CD14-positive monocyte (primary cell): ENCODE measurements around the gene PTPRN. TPM values are rescaled to one million over a fixed set of nuclear protein-coding genes. Genes with fewer than 3 reads are reported as not detected.

Source experiments
- DNase-seq, 3 donors: peaks; one replicate each; pipeline ENCODE4 v3.0.0-alpha.2; 2011 to 2022
- H2AFZ ChIP-seq: 2 replicates; pipeline ENCODE4 v1.6.0; 2012; ENCODE audit warnings: mild to moderate bottlenecking, low read depth, low read length, inconsistent platforms; ENCODE audit not compliant: insufficient read depth, poor library complexity, severe bottlenecking
- H3K27ac ChIP-seq, 2 donors: 1 replicate in 1 of 2; 2 replicates in 1 of 2; pipeline ENCODE4 v1.5.1; 2012 to 2013; ENCODE audit warnings: low read length in 2 of 2, control low read depth in 1 of 2, inconsistent platforms in 1 of 2, low read depth in 1 of 2, mild to moderate bottlenecking in 1 of 2
- H3K27me3 ChIP-seq, 2 donors: one replicate each; pipeline versions ENCODE4 v1.6.0 to v1.6.1; 2011 to 2013; ENCODE audit warnings: low read length in 2 of 2; ENCODE audit not compliant: control insufficient read depth in 2 of 2, insufficient read depth in 2 of 2
- H3K36me3 ChIP-seq, 2 donors: replicated peaks in 1 of 2; 1 replicate in 1 of 2; 2 replicates in 1 of 2; pipeline versions ENCODE4 v1.5.1 to v1.6.1; 2012 to 2013; ENCODE audit warnings: low read length in 2 of 2, control low read depth in 1 of 2, inconsistent platforms in 1 of 2, mild to moderate bottlenecking in 1 of 2; ENCODE audit not compliant: insufficient read depth in 2 of 2, control insufficient read depth in 1 of 2
- H3K4me1 ChIP-seq, 2 donors: 1 replicate in 1 of 2; 2 replicates in 1 of 2; pipeline versions ENCODE4 v1.5.1 to v1.6.1; 2012 to 2013; ENCODE audit warnings: low read length in 2 of 2, control low read depth in 1 of 2, inconsistent platforms in 1 of 2, mild to moderate bottlenecking in 1 of 2, moderate library complexity in 1 of 2; ENCODE audit not compliant: insufficient read depth in 2 of 2, control insufficient read depth in 1 of 2
- H3K4me2 ChIP-seq: replicated peaks from 2 replicates; pipeline ENCODE3; 2012; ENCODE audit warnings: low read length, moderate library complexity, mild to moderate bottlenecking; ENCODE audit not compliant: poor library complexity, severe bottlenecking; ENCODE audit errors: extremely low read depth
- H3K4me3 ChIP-seq, 3 experiments: fragments of 200-600 bp in 1 of 3; sonication (generic) in 1 of 3; replicated peaks in 1 of 3; 1 replicate in 2 of 3; 2 replicates in 1 of 3; pipeline ENCODE4 v1.5.1; 2011 to 2013; ENCODE audit warnings: low read length in 3 of 3, mild to moderate bottlenecking in 3 of 3, control low read depth in 2 of 3, low read depth in 2 of 3, inconsistent platforms in 1 of 3, moderate library complexity in 1 of 3
- H3K79me2 ChIP-seq: 2 replicates; pipeline ENCODE4 v1.6.0; 2012; ENCODE audit warnings: mild to moderate bottlenecking, control low read depth, inconsistent platforms, low read length, moderate library complexity; ENCODE audit not compliant: insufficient read depth
- H3K9ac ChIP-seq: 2 replicates; pipeline ENCODE4 v1.6.0; 2017; ENCODE audit warnings: low read length, mild to moderate bottlenecking; ENCODE audit not compliant: insufficient read depth, poor library complexity, severe bottlenecking
- H3K9me3 ChIP-seq, 2 donors: replicated peaks in 1 of 2; 1 replicate in 1 of 2; 2 replicates in 1 of 2; pipeline versions ENCODE4 v1.5.1 to v1.6.1; 2012 to 2013; ENCODE audit warnings: low read length in 2 of 2, control low read depth in 1 of 2; ENCODE audit not compliant: control insufficient read depth in 1 of 2, insufficient read depth in 1 of 2
- H4K20me1 ChIP-seq: 2 replicates; pipeline ENCODE4 v1.6.0; 2012; ENCODE audit warnings: mild to moderate bottlenecking, low read length, control low read depth, moderate library complexity; ENCODE audit not compliant: insufficient read depth
- H3K27ac Mint-ChIP-seq, 7 donors: one replicate each; pipeline ENCODE4 v1.8.0; 2020; ENCODE audit warnings: mild to moderate bottlenecking in 7 of 7, mixed read lengths in 7 of 7, moderate library complexity in 6 of 7, inconsistent platforms in 2 of 7
- H3K27me3 Mint-ChIP-seq, 3 donors: one replicate each; pipeline ENCODE4 v1.8.0; 2021 to 2022; ENCODE audit warnings: low read depth in 3 of 3, mild to moderate bottlenecking in 3 of 3, mixed read lengths in 3 of 3, moderate library complexity in 3 of 3, inconsistent platforms in 1 of 3
- H3K36me3 Mint-ChIP-seq, 2 donors: one replicate each; pipeline ENCODE4 v1.8.0; 2020; ENCODE audit warnings: mixed read lengths in 2 of 2, inconsistent platforms in 1 of 2, mild to moderate bottlenecking in 1 of 2
- H3K4me1 Mint-ChIP-seq: one replicate; pipeline ENCODE4 v1.8.0; 2020; ENCODE audit warnings: mild to moderate bottlenecking, mixed read lengths
- H3K4me3 Mint-ChIP-seq, 2 donors: one replicate each; pipeline ENCODE4 v1.8.0; 2020; ENCODE audit warnings: mild to moderate bottlenecking in 2 of 2, mixed read lengths in 2 of 2, moderate library complexity in 1 of 2
- H3K9me3 Mint-ChIP-seq, 7 donors: one replicate each; pipeline ENCODE4 v1.8.0; 2020 to 2022; ENCODE audit warnings: mixed read lengths in 7 of 7, mild to moderate bottlenecking in 6 of 7, moderate library complexity in 6 of 7, inconsistent platforms in 2 of 7
- WGBS: methylation state at CpG from one replicate; pipeline ENCODE4 v1.1.5; 2013; ENCODE audit warnings: missing lambda C conversion rate; ENCODE audit not compliant: insufficient coverage; 5-methylcytosine and 5-hydroxymethylcytosine counted together
- intact Hi-C, 2 donors: fragments of 100-400 bp; cut with micrococcal nuclease; formaldehyde crosslinking; loops; one replicate each; pipeline versions ENCODE4 v1.15.0 to v1.15.1; 2023
- polyA plus RNA-seq, 3 donors: library from polyadenylated mRNA; depleted of rRNA in 1 of 3; unstranded in 2 of 3; stranded (reverse) in 1 of 3; fragments of 300-500 nt in 2 of 3; fragments of >200 nt in 1 of 3; fragmentation: Illumina TruSeq in 2 of 3; gene quantifications; 1 replicate in 2 of 3; 2 replicates in 1 of 3; pipeline ENCODE4 v1.2.3, GENCODE V29; 2012 to 2021
- TF ChIP-seq, protein P1 (sequence below): fragments of 200-600 bp; IDR thresholded peaks from one replicate; pipeline ENCODE4 v1.8.0; 2022; ENCODE audit warnings: antibody characterized with exemption, mild to moderate bottlenecking

The PTPRN gene
- polyA plus RNA-seq, 3 donors = not detected

DNA sequence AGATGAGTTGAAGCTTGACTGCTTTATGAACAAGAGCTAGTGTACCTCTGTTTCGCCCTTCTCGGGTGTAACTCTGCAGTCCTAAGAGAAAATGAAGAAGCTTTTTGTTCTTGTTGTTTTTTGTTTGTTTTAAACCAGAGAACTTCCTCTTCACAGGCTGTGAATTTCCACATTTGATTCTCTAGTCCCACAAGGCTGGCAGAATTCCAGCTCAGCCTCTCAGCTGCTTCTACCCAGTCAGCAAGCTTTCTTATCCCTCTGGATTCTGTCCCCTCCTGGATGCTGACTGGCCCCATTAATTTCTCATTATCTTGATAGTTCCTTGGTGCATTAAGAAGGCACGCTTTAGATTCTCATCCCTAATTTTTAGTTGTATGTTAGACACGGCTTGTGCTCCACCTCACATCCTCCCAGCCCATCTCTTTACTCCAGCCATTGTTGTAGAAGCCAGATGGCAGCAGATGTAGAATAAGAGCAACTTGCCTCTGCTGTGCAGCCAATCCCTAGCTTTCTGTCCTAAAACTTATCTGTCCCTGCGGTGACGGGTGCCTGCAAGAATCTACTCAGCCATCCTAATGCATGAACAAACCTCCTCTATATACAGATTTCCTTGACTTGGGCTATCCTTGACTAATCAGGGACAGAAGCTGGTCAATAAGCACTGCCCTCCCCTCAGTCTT is 35.7 kb upstream of the PTPRN start:
- H3K27me3 ChIP-seq = peaks cover 9 to 21% of the 10 kb centered on the region in 2 donors
- peak overlapping the region; percentile 11 for H3K9ac ChIP-seq
- H3K4me2 ChIP-seq = peak overlapping the region; percentile 59
- H3K79me2 ChIP-seq = no peaks in the 10 kb centered on the region
- H3K4me1 ChIP-seq = peaks cover 22% of the 10 kb centered on the region in 2 donors
- Mint-ChIP-seq H3K27ac (peak overlapping the region; percentile 33 to 85 (median 69)), H3K4me3 (peak overlapping the region in 1 of 2 donors; percentile 77), H3K4me1 (peaks cover 21% of the 10 kb centered on the region), H3K9me3 (peaks cover 0 to 2% (median 0%) of the 10 kb centered on the region in 7 donors), H3K36me3 (no peaks in the 10 kb centered on the region), H3K27me3 (peaks cover 18 to 49% (median 45%) of the 10 kb centered on the region in 3 donors)
- no peaks in the 10 kb centered on the region for H3K9me3 ChIP-seq
- peak overlapping the region; percentile 13 for H2AFZ ChIP-seq
- TF ChIP-seq, protein P1, sequence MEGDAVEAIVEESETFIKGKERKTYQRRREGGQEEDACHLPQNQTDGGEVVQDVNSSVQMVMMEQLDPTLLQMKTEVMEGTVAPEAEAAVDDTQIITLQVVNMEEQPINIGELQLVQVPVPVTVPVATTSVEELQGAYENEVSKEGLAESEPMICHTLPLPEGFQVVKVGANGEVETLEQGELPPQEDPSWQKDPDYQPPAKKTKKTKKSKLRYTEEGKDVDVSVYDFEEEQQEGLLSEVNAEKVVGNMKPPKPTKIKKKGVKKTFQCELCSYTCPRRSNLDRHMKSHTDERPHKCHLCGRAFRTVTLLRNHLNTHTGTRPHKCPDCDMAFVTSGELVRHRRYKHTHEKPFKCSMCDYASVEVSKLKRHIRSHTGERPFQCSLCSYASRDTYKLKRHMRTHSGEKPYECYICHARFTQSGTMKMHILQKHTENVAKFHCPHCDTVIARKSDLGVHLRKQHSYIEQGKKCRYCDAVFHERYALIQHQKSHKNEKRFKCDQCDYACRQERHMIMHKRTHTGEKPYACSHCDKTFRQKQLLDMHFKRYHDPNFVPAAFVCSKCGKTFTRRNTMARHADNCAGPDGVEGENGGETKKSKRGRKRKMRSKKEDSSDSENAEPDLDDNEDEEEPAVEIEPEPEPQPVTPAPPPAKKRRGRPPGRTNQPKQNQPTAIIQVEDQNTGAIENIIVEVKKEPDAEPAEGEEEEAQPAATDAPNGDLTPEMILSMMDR = no peak
- peak overlapping the region in 1 of 2 donors; percentile 67 for H3K27ac ChIP-seq
- intact Hi-C loops = no loop called here
- peak overlapping the region in 2 of 3 experiments; percentile 9 to 50 for H3K4me3 ChIP-seq
- DNase-seq = peak; percentile 38 to 74 (median 57)
- no peaks in the 10 kb centered on the region for H4K20me1 ChIP-seq
- WGBS = 79% methylated on average over 2 of the region's 6 CpGs
- H3K36me3 ChIP-seq = no peaks in the 10 kb centered on the region

DNA sequence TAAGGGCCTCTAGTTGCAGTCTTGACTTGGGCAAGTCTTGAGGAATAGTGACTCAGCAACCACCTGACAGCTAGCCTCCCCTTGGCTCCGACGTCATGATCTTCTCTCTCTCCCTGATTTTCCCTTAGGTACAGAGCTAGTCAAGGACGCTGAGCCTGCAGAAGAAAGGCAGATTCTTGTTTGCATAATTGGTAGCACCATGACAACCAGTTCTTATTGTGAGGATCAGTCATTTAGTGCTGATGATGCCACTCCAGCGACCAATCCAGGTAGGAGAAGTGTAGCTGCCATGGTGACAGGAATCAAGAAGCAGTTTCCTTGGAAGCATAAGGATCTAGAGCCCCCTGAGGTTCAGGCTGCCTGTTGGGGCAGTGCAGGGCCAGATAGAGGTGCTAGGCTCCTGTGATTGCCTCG is 26.2 kb upstream of the PTPRN start:
- H3K4me1 Mint-ChIP-seq = no peaks in the 10 kb centered on the region
- H3K36me3 ChIP-seq = no peaks in the 10 kb centered on the region
- H2AFZ ChIP-seq = no peak overlapping the region
- WGBS = 58% methylated on average over 2 of the region's 5 CpGs
- TF ChIP-seq, protein P1 = no peak
- no peak for DNase-seq
- no peak overlapping the region for H3K4me2 ChIP-seq
- H3K9me3 ChIP-seq = peaks cover 9 to 20% of the 10 kb centered on the region in 2 donors
- no peak overlapping the region for H3K27ac ChIP-seq
- peaks cover 4 to 26% (median 17%) of the 10 kb centered on the region in 7 donors for H3K9me3 Mint-ChIP-seq
- H3K79me2 ChIP-seq = no peaks in the 10 kb centered on the region
- peaks cover 32 to 46% of the 10 kb centered on the region in 2 donors for H3K27me3 ChIP-seq
- no peak overlapping the region for H3K27ac Mint-ChIP-seq
- intact Hi-C loops = no loop called here
- H4K20me1 ChIP-seq = no peaks in the 10 kb centered on the region
- H3K27me3 Mint-ChIP-seq = peaks cover 45 to 68% (median 61%) of the 10 kb centered on the region in 3 donors
- H3K36me3 Mint-ChIP-seq = peaks cover 0 to 6% of the 10 kb centered on the region in 2 donors
- no peak overlapping the region for H3K4me3 ChIP-seq
- no peaks in the 10 kb centered on the region for H3K4me1 ChIP-seq
- no peak overlapping the region for H3K9ac ChIP-seq
- H3K4me3 Mint-ChIP-seq = no peak overlapping the region
